AG08395 (cell line): ENCODE measurements around the gene PCTP.

Experiments used
- DNase-seq: peaks from one replicate; pipeline ENCODE4 v3.0.0; 2012; ENCODE audit warnings: mixed read lengths, low spot score

PCTP gene

DNA sequence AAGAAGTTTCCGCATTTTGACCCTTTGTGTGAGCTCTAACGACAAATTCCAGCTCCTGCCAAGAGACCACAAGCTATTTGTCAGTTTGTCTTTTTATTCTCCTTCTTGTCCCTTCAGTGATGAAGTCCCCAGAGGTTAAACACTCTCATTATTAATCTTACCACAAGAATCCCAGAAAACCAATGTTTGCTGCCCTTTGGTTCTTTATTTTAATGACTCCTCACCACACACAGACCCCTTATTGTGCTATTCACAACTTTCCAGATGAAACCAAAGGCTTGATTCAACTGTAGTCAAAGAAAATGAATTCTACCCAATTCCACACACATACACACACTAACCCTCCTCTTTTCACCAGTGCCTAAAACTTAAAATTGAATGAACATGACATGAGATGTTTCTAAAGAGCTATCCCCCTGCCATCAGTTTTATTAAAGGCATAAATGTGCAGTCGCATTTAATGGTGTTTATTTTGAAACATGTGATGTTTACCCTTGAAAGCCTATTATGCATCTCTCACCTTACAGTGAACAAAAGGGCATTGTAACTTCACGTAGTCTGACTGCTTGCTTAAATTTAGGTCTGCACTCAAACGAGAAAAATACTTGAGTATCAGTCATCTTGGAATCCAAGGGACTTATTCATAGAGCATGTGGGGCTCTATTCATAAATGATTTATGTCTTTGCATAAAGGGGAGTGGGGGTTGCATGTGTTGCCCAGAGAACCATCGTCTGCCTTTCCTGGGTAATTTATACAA lies 44.1 kb downstream of the PCTP start:
- no peak for DNase-seq

DNA sequence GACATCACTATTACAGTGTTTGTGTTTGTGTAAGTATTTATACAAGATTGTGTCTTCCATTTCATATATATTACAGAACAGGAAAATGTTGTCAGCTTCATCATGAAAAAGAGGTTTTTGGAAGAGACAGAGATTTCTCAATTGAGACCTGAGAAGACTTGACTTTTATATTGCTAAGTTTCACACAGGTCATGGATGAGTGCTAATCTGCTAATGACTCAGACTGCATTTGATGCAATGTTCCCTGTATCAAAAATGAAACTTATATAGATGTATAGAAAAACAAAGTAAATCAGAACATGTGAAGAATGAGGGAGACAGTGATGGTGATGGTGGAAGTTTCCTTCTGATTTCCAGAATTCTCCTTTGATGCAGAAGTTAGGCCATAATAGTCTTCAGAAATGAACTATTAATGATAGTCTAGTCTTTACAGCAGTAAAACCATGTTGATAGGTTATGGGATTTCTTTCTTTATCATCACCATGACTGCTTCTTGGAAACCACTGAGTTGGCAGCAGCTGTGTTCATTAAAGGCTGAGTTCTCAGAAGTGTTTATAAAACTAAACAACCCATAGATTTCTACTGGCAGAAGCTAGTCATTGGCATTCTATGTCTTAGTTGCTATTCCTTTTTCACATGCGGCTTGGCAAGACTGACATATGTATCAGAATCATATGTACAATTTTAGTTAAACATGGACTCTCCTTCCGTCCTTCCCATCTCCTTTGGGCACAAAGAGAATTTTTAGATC lies 56.1 kb downstream of the PCTP start:
- DNase-seq, result no peak

DNA sequence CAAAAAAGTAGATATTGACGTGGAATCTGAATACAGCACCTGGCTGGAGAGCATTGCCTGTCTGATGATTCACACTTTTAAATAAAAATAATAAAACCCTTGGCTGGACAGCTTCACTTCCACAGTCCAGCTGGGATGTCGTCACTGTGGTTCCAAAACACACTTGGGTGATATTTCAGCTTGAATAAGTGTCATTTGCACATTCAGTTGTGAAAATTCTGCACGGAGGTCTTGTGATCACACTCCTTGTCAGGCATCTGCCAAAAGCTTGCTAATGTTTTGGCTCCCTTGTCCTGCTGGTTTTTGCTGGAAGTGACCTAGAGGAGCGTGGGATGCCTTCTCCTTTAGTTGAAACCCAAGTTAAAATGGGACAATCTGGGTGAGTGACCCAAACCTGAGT lies 60.7 kb downstream of the PCTP start:
- DNase-seq, result no peak

DNA sequence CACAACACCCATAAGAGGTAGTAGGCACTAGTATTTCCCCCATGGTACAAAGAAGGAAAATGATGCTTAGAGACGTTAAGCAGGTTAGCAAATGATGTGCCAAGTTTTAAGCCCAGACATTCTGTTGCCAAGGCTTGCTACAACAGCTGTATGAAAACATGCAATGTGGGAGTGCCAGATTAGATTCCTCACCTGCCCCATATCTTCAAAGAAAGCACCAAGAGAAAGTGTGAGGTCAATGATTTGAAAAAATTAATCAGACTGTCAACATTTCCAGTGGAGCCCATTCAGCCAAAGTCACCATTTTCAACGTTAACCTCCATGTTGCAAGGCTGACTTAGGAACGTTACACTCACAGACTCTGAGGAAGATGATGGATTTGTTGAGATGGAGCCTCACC lies 61.5 kb downstream of the PCTP start:
- DNase-seq, result no peak

DNA sequence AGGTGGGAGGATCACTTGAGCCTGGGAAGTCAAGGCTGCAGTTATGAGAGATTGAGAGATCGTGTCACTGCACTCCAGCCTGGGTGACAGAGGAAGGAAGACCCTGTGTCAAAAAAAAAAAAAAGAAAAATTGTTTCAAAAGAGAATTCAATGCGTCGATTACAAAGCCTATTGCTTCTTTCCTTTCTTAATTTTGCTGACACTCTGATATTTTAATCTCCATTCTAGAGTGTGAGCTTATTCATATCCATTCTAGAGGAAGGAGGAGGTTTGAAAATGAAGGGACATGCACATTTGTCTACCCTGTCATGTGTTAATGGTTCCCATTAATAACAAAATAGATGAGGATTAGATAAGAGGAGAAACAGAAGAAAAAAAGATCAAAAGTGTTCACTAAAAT lies 63.1 kb downstream of the PCTP start:
- DNase-seq, result no peak

DNA sequence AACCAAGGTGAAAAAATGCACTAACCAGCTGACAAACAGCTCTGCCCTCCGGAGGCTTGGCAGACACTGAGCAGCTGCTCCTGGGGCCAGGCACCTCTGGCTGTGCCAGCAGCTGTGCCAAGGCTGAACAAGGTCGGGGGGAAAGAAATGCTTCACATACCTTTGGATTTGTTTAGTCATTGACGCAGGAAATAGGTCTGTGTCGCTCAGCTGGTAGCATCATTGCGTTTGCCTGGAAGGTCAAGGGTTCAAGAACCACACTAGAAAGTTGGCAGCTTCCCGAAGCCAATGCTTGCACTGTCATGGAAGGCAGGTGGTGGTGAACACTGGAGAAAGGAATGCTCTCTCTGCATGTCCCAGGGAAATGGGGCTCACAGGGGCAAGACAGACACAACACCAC lies 63.5 kb downstream of the PCTP start:
- no peak for DNase-seq

DNA sequence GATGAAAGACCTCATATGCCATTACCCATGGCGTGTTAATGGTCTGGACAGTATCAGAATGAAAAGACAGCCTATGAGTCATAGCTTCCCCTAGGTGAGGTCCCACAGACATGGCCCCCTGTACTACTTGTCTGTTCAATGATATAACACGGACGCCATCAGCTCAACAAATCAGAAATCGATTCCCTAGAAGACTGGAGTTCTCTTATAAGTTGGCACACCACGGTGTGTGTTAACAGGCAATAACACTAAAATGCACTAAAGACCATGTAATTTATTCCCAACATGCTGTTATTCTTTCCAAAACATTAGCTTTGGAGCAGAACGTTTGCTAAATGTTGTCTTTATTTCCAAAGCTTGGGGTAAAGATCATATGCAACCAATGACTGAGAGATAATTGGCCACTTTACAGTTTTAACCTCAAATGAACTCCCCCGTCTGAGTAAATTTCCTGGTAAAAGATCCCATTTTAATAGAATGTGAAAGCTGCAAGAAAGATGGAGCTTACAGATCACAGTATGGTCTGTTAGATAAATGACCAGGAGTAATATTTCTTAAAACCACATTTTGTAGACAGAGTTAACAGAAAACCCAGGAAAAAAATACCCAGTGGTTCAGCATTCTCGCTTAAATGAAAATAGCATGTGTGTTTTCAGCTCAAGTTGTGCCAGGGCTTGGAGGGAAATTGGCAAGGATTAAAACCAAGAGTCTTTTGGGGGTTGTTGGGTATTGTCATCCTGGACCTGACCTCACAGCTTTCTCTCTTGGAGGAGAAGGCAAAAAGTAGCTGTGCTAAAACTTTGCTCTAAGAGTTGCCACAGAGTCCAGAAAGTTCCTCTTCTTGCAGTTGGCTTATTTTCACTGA lies 65.9 kb downstream of the PCTP start:
- no peak for DNase-seq

DNA sequence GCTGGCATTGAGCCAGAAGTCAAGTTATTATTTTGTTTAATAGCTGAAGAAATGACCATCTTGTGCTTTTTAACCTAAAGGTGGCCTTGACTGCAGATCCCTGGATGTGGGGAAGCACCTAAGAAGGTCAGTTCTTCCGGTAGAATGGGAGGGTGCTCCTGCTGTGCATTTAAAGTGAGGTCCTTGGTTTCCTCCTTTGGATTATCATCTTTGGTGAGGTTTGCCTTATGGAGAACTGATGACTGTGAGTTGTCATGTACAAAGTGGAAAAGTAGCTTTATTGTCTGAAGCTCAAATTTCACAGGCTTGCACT lies 66.5 kb downstream of the PCTP start:
- no peak for DNase-seq

DNA sequence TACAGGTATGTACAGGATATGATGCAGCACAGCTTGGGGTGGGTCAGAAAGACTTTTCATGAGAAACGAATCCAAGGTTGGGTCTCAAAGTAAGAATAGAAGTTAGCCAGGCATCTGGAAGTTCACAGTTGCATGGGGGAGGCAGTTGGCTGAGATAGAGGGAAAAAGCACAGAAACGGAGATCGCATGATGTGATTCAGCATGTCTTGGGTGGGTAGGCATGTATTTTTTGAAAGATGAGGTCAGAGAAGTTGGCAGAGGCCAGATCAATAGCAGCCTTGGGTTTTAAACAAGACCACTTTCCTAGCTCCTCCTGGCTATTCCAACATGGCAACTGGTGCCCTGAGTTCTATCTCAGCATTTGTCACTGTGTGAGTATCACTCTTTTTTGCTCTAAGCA lies 67.2 kb downstream of the PCTP start:
- DNase-seq, result no peak

DNA sequence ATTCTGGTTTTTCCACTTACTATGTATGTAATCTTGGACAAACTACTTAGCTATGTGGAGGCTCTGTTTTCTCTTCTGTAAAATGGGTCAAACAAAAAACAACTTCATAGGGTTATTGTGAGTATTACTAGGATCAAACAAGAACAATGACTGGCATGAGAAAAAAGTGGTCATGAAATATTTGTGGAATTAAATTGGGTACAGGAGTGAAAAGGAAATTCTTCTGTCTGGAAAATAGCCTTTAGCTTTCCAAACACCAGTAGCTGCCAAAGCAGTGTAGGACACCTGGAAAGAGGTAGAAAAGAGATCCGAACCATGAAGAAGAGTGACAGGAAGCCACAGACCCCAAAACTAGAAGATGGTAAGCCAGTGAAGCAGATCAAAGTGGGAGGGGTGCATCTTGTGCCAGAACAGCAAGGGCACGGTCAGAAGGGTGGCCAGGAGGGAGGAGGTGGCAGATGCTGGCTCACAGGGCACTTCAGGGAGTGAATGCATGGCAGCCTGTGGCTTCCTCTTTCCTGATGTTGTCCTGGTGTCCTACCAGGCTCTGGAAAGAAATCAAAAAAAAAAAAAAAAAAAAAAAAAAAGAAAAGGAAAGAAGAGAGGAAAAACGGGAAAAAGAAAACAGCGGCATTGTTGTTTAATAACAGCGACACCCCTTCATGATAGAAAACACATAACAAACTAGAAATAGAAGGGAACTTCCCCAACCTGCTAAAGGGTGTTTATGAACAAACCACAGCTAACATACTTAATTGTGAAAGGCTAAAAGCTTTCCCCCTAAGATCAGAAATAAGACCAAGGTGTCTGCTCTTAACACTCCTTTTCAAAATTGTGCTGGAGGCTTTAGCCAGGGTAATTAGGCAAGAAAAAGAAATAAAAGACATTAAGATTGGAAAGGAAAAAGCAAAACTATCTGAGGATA lies 67.9 kb downstream of the PCTP start:
- no peak for DNase-seq

DNA sequence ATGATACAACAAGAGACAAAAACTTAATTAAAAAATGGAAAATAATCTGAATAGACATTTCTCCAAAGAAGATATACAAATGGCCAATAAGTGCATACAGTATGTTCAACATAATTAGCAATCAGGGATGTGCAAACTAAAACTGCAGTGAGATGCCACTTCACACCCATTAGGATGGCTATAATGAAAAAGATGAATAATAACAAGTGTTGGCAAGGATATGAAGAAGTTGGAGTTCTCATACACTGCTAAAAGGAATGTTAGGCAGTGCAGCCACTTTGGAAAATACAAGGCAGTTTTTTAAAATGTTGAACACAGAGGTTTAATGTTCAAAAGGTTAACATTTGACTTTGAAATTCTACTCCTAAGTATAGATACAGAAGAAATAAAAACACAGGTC lies 69.8 kb downstream of the PCTP start:
- no peak for DNase-seq

DNA sequence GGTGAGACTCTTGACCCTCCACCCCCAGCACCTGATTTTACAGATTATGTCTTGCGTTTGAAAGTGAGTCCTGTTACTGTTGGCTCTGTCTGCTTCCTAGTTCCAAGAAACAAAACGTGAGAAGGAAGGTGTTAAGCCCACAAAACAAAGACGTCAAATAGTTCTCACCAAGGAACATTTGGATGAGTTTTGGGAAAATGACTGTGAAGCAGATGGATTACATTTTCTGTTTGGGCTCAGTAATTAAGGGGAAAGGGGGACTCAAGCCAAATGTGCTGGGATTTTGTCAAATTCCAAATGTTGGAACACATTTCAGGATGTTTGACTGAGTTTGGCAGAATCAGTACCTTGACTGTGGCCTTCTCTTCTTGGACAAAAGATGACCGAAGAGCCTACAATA lies 71.2 kb downstream of the PCTP start:
- no peak for DNase-seq

DNA sequence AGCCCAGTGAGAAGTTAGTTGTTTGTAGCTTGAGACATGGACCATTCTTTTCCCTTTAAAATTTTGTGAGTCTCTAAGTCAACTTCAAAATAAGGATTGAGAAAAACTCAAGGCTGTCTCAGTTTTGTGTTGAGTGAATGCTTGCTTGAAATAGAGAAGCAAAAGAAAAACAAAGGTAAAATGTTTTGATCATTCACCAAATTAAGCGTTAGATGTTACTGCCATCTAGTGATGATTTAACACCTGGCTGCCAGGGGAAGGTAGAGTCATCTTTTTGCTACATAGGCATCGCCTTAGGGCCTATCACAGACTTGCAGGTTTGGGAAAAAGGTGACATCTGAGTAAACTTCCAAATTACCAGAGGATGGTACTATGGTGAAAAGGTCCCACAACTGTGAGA lies 74.4 kb downstream of the PCTP start:
- no peak for DNase-seq
